GM18873 (cell line): Measurements from ENCODE around the gene PGAM1.
"Not testable (repeated sequence)": the region's sequence is repeated elsewhere in the genome, so short reads cannot be mapped to it uniquely, and the experiment has no call there.

ENCODE experiments used
- ATAC-seq: cut with Tn5 transposase; IDR thresholded peaks from one replicate; pipeline ENCODE4 v1.9.1; 2021; ENCODE audit warnings: mild to moderate bottlenecking, moderate library complexity, moderate number of reproducible peaks; ENCODE audit not compliant: unreplicated experiment, low FRiP score

The PGAM1 gene

DNA sequence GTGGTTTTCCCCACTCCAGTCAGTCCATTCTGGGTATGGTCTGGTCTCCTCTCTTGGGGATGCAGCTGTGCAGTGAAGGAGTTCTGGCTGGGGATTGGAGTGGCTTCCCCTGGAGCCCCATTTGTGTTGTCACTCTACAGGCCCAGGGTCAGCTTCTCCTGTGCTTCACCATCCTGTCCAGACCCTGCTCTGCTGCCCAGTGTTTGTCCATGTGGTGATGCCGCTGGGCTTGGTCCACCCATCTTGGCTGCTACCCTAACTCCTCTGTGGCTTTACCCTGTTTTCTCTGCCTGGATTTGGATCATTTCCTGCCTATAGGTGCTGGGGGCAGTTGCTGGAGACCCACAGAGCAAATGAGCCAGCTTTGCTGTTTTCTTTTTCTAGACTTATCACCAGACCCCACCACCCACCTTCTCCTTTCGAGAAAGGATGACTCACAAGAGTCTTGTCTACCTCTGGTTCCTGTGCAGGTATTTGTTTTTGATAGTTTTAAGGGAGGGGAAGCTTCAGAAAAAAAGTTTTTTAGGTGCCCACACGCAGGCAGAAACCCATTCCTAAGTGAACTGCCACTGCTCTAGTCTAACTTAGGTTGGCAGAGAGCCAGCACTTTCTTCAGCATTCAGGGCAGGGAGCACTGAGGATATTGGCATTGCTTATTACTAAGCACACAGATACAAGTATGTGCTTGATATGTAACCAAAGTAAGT, 28.5 kb downstream of the PGAM1 start:
- ATAC-seq = no peak

DNA sequence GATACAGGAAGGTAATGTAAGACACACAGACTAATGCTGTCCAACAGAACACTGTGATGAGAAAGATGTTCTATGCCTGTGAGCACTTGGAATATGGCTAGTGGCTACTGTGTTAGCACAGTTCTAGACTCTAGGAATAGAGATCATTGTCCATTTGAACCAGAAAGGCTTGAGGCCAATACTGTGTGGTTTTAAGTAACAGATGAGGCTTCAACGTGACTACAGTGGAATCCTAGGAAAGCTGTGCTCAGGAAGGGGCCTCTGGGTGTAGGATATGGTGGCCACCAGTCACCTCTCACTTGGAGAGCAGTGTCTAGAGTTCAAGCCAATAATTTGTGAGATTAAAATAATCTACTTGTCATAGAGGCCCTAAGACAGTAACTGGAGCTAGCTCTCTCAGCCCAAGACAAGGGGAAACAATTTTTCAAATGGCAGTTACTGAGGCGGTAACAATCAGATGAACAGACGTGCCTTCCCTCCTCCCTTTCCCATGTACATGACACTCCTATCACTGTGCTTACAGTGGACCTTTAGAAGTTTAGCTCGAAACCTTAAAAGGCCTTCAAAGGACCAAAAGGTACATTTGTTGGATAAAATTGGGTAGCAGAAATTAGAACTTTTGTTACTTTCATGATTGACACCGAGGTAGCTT, 30.2 kb downstream of the PGAM1 start:
- no peak for ATAC-seq

DNA sequence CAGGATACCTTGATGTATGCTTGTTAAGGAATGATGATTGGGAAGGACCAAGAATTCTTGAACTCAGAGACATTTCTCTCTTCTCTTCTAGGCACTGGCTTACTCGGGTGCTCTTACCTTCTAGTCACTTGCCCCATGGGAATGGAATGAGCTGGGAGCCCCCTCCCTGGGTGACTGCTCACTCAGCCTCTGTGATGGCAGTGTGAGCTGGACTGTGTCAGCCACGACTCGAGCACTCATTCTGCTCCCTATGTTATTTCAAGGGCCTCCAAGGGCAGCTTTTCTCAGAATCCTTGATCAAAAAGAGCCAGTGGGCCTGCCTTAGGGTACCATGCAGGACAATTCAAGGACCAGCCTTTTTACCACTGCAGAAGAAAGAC, 30.7 kb downstream of the PGAM1 start:
- no peak for ATAC-seq

DNA sequence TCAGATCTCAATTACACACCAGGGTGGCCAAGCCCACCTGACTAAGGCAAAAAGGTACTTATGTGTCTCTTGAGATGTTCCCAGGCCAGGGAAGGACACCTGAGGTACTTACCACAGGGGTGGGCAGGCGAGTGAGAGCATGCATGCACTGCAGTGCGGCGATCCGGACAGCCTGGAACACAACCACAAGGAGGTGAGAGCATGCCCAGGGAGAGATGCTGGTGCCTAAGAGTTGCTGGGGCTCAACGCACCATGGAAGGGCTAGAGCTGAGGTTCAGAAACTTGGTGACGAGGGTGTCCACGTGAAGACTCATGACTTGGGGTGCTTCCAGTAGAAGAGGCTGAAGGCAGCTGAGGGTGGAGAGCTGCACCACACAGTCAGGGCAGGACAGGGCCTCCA, 33.1 kb downstream of the PGAM1 start:
- ATAC-seq = no peak

DNA sequence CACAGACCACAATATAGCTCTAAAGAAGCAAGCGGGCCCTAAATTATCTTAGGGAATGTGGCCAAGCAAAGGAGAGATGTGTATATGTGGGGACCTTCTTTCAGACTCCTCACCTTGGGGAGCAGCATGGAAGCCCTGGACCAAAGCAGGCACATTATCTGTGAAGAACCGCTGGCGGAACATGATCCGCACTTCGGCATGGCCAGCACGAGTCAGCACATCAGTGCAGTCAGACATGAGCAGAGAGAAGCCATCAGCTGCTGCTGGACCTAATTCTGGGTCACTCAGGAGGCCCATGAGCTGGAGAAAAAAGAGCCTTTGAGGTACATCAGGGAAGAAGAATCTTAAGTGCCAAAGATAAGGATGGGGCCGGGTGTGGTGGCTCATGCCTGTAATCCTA, 33.9 kb downstream of the PGAM1 start:
- no peak for ATAC-seq

DNA sequence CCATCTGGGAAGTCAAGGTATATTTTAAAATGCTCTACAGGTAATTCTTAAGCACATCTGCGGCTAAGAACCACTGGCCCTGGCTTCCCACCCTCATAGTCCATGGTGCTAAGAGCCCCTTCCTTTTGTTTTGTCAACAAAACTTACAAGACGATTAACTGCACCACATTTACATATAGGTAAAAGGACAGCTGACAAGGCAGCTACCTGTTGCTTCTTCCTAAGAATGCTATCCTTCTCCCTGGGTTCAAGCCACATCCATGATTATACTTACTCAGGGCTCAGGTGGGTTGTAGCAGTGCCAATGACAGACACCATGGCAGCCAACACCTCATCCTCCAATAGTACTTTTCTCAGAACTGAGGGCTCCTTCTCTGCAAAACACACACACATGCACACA, 36.3 kb downstream of the PGAM1 start:
- ATAC-seq = no peak

DNA sequence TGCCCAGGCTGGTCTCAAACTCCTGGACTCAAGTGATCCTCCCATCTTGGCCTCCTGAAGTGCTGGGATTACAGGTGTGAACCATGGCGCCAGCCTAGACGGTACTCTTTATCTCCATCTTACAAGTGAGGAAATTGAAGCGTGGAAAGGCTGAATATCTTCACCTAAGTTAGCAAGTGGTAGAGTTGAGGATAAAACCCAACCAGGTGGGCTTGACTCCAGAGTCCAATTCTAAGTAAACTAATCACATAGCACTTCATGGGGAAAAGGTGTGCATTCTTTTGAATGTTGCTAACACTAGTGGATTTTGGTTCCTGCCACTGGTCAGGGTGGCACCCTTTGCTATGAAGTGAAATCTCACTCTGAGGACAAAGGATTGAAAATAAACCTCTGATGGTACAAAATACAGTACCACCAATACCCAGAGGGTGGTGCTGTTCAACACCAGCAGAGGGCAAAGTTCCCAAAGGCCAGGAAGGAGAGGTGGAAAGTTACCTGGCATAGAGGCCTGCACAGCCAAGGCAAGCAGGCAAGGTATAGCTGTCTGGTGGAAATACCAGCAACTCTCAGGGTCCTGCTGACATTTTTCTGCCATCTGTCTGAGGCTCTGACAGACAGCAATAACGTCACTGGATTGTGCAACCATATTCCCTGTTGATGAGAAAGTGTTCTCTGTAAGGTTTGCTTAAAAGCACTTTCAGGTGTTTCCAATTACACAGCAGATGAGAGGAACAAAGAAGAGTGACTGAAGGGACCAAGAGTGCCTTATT, 37.6 kb downstream of the PGAM1 start:
- no peak for ATAC-seq

DNA sequence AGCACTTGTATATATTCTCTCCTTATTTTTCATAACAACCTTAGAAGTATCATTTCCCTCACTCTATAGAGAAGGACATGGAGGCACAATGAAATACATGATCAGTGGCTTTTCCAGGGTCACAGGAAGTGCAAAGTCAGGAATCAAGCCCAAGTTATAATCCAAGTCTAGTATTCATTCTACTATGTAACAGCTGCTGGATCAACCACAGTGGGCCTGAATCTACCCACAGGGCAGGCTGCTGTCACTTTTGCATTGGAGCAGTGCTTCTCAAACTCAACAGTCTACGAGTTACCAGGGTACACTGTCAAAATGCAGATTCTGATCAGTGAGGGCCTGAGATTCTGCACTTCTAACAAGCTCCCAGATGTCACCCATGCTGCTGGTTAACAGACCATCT, 38.2 kb downstream of the PGAM1 start:
- no peak for ATAC-seq

DNA sequence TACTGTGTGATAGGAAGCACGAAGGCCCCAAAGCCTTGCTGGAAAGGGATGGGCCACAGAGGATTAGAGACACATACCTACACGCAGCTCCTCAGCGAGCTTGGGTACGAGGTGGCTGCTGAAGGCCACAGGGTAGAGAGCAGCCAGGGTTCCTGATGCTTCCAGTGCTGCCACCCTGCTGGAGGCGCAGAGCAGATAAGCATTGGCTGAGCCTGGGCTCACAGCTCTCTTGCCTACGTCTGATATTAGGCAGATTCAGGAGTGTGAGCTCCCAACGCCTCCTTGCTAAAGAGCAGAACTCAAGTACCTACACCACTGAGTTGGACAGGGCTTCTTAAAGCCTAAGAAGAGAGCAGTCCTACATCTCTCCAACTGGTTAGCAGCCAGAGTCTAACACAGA, 40.0 kb downstream of the PGAM1 start:
- no peak for ATAC-seq

DNA sequence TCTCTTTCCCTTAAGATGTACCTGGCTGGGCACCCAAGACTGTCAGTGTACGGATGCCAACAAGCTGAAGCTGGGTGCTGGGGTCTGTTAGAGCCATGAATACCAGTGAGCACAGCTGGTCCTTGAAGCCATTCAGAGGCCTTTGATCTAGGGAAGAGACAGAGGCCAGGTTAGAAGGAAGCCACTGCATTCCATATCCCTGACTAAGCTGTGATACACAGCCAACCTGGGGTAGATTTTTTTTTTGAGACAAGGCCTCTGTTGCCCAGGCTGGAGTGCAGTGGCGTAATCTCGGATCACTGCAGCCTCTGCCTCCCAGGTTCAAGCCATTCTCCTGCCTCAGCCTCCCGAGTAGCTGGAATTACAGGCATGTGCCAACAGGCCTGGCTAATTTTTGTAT, 40.8 kb downstream of the PGAM1 start:
- no peak for ATAC-seq

DNA sequence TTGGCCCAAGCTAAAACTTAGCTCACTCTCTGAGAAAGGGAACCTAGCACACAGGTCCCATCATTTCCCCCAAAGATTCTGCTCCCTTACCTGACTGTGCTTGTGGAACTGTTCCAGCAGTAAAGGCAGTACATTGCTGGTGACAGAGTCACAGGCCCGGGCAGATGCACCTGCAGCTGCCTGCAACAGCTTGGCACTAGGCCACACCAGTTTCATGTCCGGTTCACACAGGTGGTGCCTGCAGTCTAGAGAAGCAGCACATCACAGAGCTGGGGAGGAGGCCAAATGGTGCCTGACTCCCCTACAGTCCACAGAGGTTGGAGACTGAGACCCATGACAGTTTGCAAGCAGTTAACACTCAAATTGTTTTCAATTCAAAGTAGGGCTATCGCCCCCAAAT, 42.2 kb downstream of the PGAM1 start:
- no peak for ATAC-seq

DNA sequence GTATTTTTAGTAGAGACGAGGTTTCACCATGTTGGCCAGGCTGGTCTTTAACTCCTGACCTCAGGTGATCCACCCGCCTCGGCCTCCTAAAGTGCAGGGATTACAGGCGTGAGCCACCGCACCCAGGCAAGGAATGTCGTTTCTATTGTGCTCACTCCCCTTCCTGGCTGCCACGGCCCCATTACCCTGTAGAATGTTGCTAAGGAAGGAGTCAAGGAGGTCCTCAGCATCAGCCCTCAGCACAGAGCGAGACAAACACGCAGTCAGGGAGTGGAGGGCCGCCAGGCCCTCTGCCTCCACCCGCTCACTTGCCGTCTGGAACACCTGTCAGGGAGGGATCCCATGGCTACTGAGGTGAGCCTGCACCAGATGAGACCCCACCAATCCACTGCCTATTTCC, 42.8 kb downstream of the PGAM1 start:
- ATAC-seq = not testable (repeated sequence)

DNA sequence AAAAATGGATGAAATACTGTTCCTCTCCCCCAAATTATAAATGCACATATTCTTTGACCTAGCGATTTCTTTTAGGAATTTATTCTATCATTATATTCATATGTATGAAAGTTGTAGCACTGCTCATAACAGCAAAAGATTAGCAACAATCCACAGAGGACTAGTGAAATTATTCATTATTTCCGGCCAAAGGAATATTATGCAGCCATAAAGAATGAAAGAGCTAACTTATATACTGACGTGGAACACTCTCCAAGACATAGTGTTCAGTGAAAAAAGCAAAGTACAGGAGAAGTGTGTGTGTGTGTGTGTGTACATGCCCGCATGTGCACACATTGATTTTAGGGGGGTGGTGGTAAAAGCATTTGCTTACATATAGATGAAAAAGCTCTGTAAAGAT, 48.9 kb downstream of the PGAM1 start:
- no peak for ATAC-seq

DNA sequence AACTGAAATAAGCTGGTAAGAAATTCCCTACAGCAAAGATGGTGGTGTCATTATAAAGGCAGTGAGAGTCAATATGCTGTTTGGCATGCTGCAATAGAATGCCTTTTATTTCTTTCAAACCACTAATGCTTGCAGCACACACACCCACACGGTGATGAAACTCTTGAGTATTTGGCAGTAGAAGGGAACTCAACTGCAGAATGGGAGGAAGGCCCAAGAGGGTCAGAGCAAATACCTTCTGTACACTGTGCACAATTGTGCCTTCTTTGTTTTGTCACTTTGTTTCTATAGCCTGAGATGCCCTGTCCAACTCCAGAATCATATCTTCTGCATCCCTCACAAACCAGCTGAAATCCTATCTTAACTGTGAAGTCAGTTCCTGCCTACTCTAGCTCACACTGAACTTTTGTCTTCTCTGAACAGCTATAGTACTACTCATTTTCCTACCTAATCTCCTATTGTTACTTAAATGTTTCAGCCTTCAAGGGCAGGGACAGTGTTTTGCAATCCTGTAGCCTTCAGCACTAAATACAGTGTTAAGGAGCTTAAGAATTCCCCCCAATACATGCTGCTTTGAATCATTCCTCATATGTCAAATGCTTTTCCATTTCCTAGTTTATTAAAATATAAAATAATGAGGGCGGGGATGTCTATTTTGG, 50.1 kb downstream of the PGAM1 start:
- no peak for ATAC-seq

DNA sequence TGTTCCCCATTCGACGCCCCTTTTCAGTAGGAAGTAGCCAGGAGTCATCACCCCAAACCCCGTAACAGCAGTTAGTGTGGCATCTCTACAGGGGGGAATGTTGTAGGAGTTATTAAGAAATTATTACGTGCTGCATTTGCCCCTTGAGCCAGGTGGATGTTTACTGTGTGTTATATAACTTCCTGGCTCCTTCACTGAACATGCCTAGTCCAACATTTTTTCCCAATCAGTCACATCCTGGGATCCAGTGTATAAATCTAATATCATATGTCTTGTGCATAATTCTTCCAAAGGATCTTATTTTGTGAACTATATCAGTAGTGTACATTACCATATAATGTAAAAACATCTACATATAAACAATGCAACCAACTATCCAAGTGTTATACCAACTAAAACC, 53.4 kb downstream of the PGAM1 start:
- ATAC-seq = not testable (repeated sequence)

DNA sequence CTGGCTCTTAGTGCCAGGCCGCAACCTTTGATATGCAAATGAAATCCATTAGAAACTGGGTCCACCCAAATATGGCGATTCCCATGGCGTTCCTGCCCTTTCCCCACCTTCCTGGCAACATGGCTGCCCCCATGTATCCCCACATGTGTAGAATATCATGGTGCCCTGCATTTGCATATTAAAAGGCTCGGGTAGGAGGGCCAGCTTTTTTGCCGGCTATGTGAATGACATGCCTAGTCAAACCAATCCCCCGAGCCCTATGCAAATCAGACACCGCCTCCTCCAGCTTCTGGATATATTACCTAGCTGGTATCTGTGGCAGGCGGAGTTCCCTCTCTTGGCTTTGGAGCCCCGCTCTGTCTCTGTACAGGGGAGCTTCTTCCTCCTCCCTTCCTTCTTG, 53.9 kb downstream of the PGAM1 start:
- ATAC-seq = no peak

DNA sequence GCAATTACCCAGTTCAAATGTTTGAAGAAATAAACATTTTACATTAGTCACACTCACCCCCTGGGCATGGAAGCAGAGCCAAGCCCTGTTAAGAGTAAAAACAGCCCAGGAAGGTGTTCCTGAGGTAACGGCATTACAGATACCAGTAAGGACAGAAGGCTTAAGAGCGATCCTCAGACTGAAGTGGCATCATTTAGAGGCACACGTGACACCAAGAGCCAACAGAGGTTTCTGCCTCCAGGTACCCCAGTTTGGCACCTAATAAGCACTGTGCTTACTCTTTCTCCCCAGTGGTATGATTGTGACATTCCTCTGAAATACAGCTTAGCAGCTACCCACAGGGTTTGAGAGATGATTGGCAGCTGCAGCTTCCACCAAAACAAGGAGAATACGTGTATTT, 55.1 kb downstream of the PGAM1 start:
- ATAC-seq = no peak

DNA sequence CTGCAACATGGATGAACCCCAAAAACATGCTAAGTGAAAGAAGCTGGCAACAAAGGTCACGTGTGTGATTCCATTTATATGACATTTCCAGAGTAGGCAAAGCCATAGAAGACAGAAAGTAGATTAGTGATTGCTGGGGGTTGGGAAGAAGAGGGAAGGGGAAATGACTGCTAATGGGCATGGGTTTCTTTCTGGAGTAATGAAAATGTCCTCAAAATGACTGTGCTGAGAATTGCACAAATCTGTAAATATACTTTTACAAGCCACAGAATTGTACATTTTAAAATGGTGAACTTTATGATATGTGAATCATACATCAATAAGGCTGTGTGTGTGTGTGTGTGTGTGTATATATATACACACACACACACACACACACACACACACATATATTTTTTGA, 56.4 kb downstream of the PGAM1 start:
- ATAC-seq = no peak
